Sigmoid colon (tissue), 4 donors: Measurements from ENCODE around the gene CNPY1.

Experiments used
- CTCF ChIP-seq, 4 experiments: fragments of 450-650 bp in 3 of 4; fragments of 200-600 bp in 1 of 4; IDR thresholded peaks; one replicate each; pipeline ENCODE4 v1.5.1; 2016 to 2019; ENCODE audit warnings: antibody characterized with exemption in 4 of 4, mild to moderate bottlenecking in 3 of 4, moderate library complexity in 2 of 4
- EP300 ChIP-seq, 4 donors: sonication (generic); formaldehyde crosslinking; IDR thresholded peaks; one replicate each; pipeline ENCODE4 v1.6.1; 2017; ENCODE audit warnings: antibody characterized with exemption in 4 of 4
- POLR2A ChIP-seq, 2 donors: fragments of 450-650 bp; IDR thresholded peaks; one replicate each; pipeline ENCODE4 v1.6.1; 2016; ENCODE audit warnings: antibody characterized with exemption in 2 of 2, mild to moderate bottlenecking in 2 of 2, moderate library complexity in 2 of 2
- POLR2AphosphoS5 ChIP-seq, 4 donors: sonication (generic); formaldehyde crosslinking; IDR thresholded peaks; one replicate each; pipeline ENCODE4 v1.6.1; 2017; ENCODE audit warnings: antibody characterized with exemption in 4 of 4

GRCh38 chr7:155457544-155458110, 88.7 kb downstream of the CNPY1 start:
- TF ChIP-seq POLR2A (IDR thresholded peaks at IDR 0.05) = no peak
- TF ChIP-seq CTCF (IDR thresholded peaks at IDR 0.05) = no peak
- TF ChIP-seq POLR2AphosphoS5 (IDR thresholded peaks at IDR 0.05) = no peak
- no peak for TF ChIP-seq EP300 (IDR thresholded peaks at IDR 0.05)
